ENCODE data around the gene ELFN2.

Gene ELFN2

GRCh38 chr22:37462436-37462835 is 35.2 kb upstream of the ELFN2 start:
- DNase-seq (ENCODE audit: low spot score): no peak
- no peak for TF ChIP-seq CTCF (IDR thresholded peaks at IDR 0.05; ENCODE audit: extremely low read depth, insufficient read depth, missing control alignments)
- in situ Hi-C loops (cut with MboI; ENCODE audit: low pct_unique_long_range_greater_than_20kb, low sequenced_read_pairs, unreplicated experiment): no loop called here

GRCh38 chr22:37461961-37462360 is 34.7 kb upstream of the ELFN2 start:
- TF ChIP-seq CTCF (IDR thresholded peaks at IDR 0.05; ENCODE audit: extremely low read depth, insufficient read depth, missing control alignments): no peak
- in situ Hi-C loops (cut with MboI; ENCODE audit: low pct_unique_long_range_greater_than_20kb, low sequenced_read_pairs, unreplicated experiment): no loop called here
- no peak for DNase-seq (ENCODE audit: low spot score)

GRCh38 chr22:37460684-37461083 is 33.4 kb upstream of the ELFN2 start:
- DNase-seq (ENCODE audit: low spot score): no peak
- in situ Hi-C loops (cut with MboI; ENCODE audit: low pct_unique_long_range_greater_than_20kb, low sequenced_read_pairs, unreplicated experiment): no loop called here
- TF ChIP-seq CTCF (IDR thresholded peaks at IDR 0.05; ENCODE audit: extremely low read depth, insufficient read depth, missing control alignments): no peak

GRCh38 chr22:37459206-37459605 is 31.9 kb upstream of the ELFN2 start:
- no peak for TF ChIP-seq CTCF (IDR thresholded peaks at IDR 0.05; ENCODE audit: extremely low read depth, insufficient read depth, missing control alignments)
- in situ Hi-C loops (cut with MboI; ENCODE audit: low pct_unique_long_range_greater_than_20kb, low sequenced_read_pairs, unreplicated experiment): no loop called here
- no peak for DNase-seq (ENCODE audit: low spot score)

- TF ChIP-seq CTCF (IDR thresholded peaks at IDR 0.05; ENCODE audit: extremely low read depth, insufficient read depth, missing control alignments): peak; percentile 89
- peak; percentile 85 for DNase-seq (ENCODE audit: low spot score)
- in situ Hi-C loops (cut with MboI; ENCODE audit: low pct_unique_long_range_greater_than_20kb, low sequenced_read_pairs, unreplicated experiment): no loop called here
Observed at GRCh38 chr22:37457093-37457893, 30.0 kb upstream of the ELFN2 start.

GRCh38 chr22:37456346-37456745 is 29.1 kb upstream of the ELFN2 start:
- TF ChIP-seq CTCF (IDR thresholded peaks at IDR 0.05; ENCODE audit: extremely low read depth, insufficient read depth, missing control alignments): no peak
- DNase-seq (ENCODE audit: low spot score): no peak
- in situ Hi-C loops (cut with MboI; ENCODE audit: low pct_unique_long_range_greater_than_20kb, low sequenced_read_pairs, unreplicated experiment): no loop called here

All from GM13977 (cell line).